B cell (primary cell): ENCODE data around the gene CCNE1. TPM values are rescaled to one million over a fixed set of nuclear protein-coding genes. Genes with fewer than 3 reads are reported as not detected.

ENCODE experiments used
- ATAC-seq: fragments of 200-7000 bp; cut with Tn5 transposase; one replicate; pipeline ENCODE4 v1.10.0; 2021; ENCODE audit warnings: low read depth, mild to moderate bottlenecking, moderate number of reproducible peaks, moderate library complexity
- CTCF ChIA-PET: fragments of 350-600 bp; sonication (Branson Sonifier 250); formaldehyde crosslinking; loops from one replicate; lab custom pipeline; 2021; ENCODE audit warnings: antibody characterized with exemption, inconsistent platforms; lab: Charles Lee
- POLR2A ChIA-PET: fragments of 350-600 bp; sonication (Branson Sonifier 250); formaldehyde crosslinking; loops from one replicate; lab custom pipeline; 2021; ENCODE audit warnings: antibody characterized with exemption; lab: Charles Lee
- DNase-seq: peaks from one replicate; pipeline ENCODE4 v3.0.0; 2013
- H2AFZ ChIP-seq: 2 replicates; pipeline ENCODE4 v1.6.1; 2012; ENCODE audit warnings: mild to moderate bottlenecking, low read depth, low read length; ENCODE audit not compliant: insufficient read depth, poor library complexity, severe bottlenecking
- H3K27ac ChIP-seq, 2 donors: 1 replicate in 1 of 2; 2 replicates in 1 of 2; pipeline ENCODE4 v1.5.1; 2012 to 2013; ENCODE audit warnings: low read length in 2 of 2, mild to moderate bottlenecking in 2 of 2, moderate library complexity in 1 of 2
- H3K27me3 ChIP-seq, 4 experiments: fragments of 200-600 bp in 1 of 4; sonication (generic) in 1 of 4; replicated peaks in 1 of 4; 1 replicate in 2 of 4; 2 replicates in 2 of 4; pipeline versions ENCODE4 v1.6.1 to v1.7.0; 2013 to 2016; ENCODE audit warnings: low read length in 3 of 4, mild to moderate bottlenecking in 2 of 4, mixed read lengths in 1 of 4, moderate library complexity in 1 of 4; ENCODE audit not compliant: insufficient read depth in 4 of 4, control insufficient read depth in 3 of 4; ENCODE audit errors: control extremely low read depth in 1 of 4
- H3K36me3 ChIP-seq, 2 experiments: replicated peaks in 1 of 2; 1 replicate in 1 of 2; 2 replicates in 1 of 2; pipeline versions ENCODE4 v1.6.1 to v1.7.1; 2013; ENCODE audit warnings: low read length in 1 of 2; ENCODE audit not compliant: insufficient read depth in 2 of 2, control insufficient read depth in 1 of 2; ENCODE audit errors: control extremely low read depth in 1 of 2, extremely low read depth in 1 of 2
- H3K4me1 ChIP-seq, 2 donors: fragments of 200-600 bp in 1 of 2; sonication (generic) in 1 of 2; 1 replicate in 1 of 2; 2 replicates in 1 of 2; pipeline versions ENCODE4 v1.5.1 to v1.6.1; 2013 to 2017; ENCODE audit warnings: low read length in 2 of 2; ENCODE audit not compliant: control insufficient read depth in 2 of 2, insufficient read depth in 2 of 2
- H3K4me2 ChIP-seq: replicated peaks from 2 replicates; pipeline ENCODE3; 2012; ENCODE audit warnings: mild to moderate bottlenecking, low read depth, low read length; ENCODE audit not compliant: poor library complexity, severe bottlenecking
- H3K4me3 ChIP-seq, 5 experiments: fragments of 200-600 bp in 1 of 5; sonication (generic) in 1 of 5; 1 replicate in 3 of 5; 2 replicates in 2 of 5; pipeline versions ENCODE4 v1.5.1 to v1.7.0; 2011 to 2016; ENCODE audit warnings: low read length in 4 of 5, mild to moderate bottlenecking in 4 of 5, low read depth in 2 of 5, control low read depth in 1 of 5, moderate library complexity in 1 of 5; ENCODE audit not compliant: insufficient read depth in 1 of 5; ENCODE audit errors: control extremely low read depth in 1 of 5, extremely low read depth in 1 of 5
- H3K79me2 ChIP-seq: fragments of 200-600 bp; sonication (generic); one replicate; pipeline ENCODE4 v1.6.0; 2016; ENCODE audit warnings: low read length; ENCODE audit not compliant: control insufficient read depth, insufficient read depth
- H3K9ac ChIP-seq: fragments of 200-600 bp; sonication (generic); 2 replicates; pipeline ENCODE4 v1.6.1; 2017; ENCODE audit warnings: mild to moderate bottlenecking, low read length, moderate library complexity
- H3K9me3 ChIP-seq, 3 donors: one replicate each; pipeline versions ENCODE4 v1.6.1 to v1.7.1; 2013; ENCODE audit warnings: low read length in 2 of 3; ENCODE audit not compliant: control insufficient read depth in 2 of 3, insufficient read depth in 1 of 3; ENCODE audit errors: control extremely low read depth in 1 of 3
- H4K20me1 ChIP-seq: 2 replicates; pipeline ENCODE4 v1.6.0; 2012; ENCODE audit warnings: mild to moderate bottlenecking, low read length; ENCODE audit not compliant: insufficient read depth, control insufficient read depth, poor library complexity, severe bottlenecking
- H3K27ac Mint-ChIP-seq: one replicate; pipeline ENCODE4 v1.8.0; 2021; ENCODE audit warnings: mixed read lengths
- H3K27me3 Mint-ChIP-seq: one replicate; pipeline ENCODE4 v1.8.0; 2021; ENCODE audit warnings: mixed read lengths
- H3K4me1 Mint-ChIP-seq: one replicate; pipeline ENCODE4 v1.8.0; 2021; ENCODE audit warnings: mixed read lengths
- H3K4me3 Mint-ChIP-seq: one replicate; pipeline ENCODE4 v1.8.0; 2021; ENCODE audit warnings: mixed read lengths
- H3K9me3 Mint-ChIP-seq: one replicate; pipeline ENCODE4 v1.8.0; 2022; ENCODE audit warnings: mixed read lengths; ENCODE audit not compliant: insufficient read depth
- CTCF ChIP-seq: fragments of 200-600 bp; IDR thresholded peaks from one replicate; pipeline ENCODE4 v1.8.0; 2022; ENCODE audit warnings: antibody characterized with exemption, mild to moderate bottlenecking
- EZH2 ChIP-seq: IDR thresholded peaks from 2 replicates; pipeline ENCODE4 v1.6.1; 2012; ENCODE audit warnings: borderline replicate concordance, low read depth, mild to moderate bottlenecking, moderate library complexity, low read length; ENCODE audit not compliant: insufficient read depth, poor library complexity, severe bottlenecking
- WGBS: methylation state at CpG from one replicate; pipeline ENCODE4 v1.1.5; 2013; ENCODE audit warnings: missing lambda C conversion rate; ENCODE audit not compliant: insufficient coverage; 5-methylcytosine and 5-hydroxymethylcytosine counted together
- intact Hi-C: fragments of 100-400 bp; cut with micrococcal nuclease; formaldehyde crosslinking; loops from one replicate; pipeline ENCODE4 v1.10.0; 2022
- polyA plus RNA-seq: library from polyadenylated mRNA; depleted of rRNA; stranded (reverse); fragments of >200 nt; gene quantifications from 2 replicates; pipeline ENCODE4 v1.2.3, GENCODE V29; 2012
- total RNA-seq, 2 donors: library from RNA; stranded (reverse); fragments of 120-200 nt in 1 of 2; gene quantifications; 1 replicate in 1 of 2; 2 replicates in 1 of 2; pipeline versions ENCODE4 v1.2.3 to v1.2.4, GENCODE V29; 2013 to 2022

The CCNE1 gene
- total and polyA plus RNA-seq, 2 donors (not counting 1 experiment from before 2014, with no cell fraction given) = 2.5 to 2.8 TPM

DNA sequence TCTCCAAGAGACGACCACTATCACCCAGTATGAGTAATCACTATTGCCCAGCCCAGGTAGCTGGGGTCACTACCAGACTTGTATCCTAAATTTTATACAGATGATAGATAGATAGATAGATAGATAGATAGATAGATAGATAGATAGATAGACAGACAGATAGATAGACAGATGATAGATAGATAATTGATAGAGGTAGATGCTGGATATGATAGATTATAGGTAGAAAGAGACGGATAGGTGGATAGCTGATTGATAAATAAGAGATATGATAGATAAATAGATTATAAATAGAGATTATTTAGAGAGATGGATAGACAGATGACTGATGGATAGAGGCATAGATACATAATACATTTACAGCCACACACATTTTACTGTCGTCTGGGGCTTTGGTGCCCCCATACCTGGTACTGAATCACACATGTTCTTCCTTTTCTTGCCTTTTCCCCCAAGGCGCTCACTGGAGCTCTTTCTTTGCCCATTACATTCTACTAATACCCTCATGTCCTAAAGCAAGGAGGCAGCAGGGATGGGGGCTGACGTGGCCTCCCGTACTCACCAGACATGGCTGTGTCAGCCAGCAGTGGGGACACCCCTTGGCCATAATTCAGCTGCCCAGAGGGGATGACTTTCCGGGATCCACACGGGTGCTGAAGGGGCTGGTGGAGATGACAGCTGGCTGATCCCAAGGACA, 44.6 kb upstream of the CCNE1 start:
- Mint-ChIP-seq H3K4me1 (no peaks in the 10 kb centered on the region), H3K4me3 (no peak overlapping the region), H3K27ac (no peak overlapping the region), H3K9me3 (no peaks in the 10 kb centered on the region), H3K27me3 (peaks cover 17% of the 10 kb centered on the region)
- Histone ChIP-seq H3K9ac (no peak overlapping the region), H3K79me2 (no peaks in the 10 kb centered on the region), H2AFZ (no peak overlapping the region), H3K36me3 (no peaks in the 10 kb centered on the region), H3K9me3 (peaks cover 0 to 5% (median 0%) of the 10 kb centered on the region in 3 donors), H4K20me1 (no peaks in the 10 kb centered on the region), H3K4me1 (no peaks in the 10 kb centered on the region), H3K4me3 (no peak overlapping the region), H3K4me2 (no peak overlapping the region), H3K27me3 (no peaks in the 10 kb centered on the region), H3K27ac (no peak overlapping the region)
- intact Hi-C loops = no loop called here
- DNase-seq (no peak), ATAC-seq (no peak)
- ChIA-PET POLR2A (no interaction called here), CTCF (no interaction called here)
- WGBS = 71% methylated on average over 6 of the region's 8 CpGs
- TF ChIP-seq EZH2 (no peak), CTCF (no peak)

DNA sequence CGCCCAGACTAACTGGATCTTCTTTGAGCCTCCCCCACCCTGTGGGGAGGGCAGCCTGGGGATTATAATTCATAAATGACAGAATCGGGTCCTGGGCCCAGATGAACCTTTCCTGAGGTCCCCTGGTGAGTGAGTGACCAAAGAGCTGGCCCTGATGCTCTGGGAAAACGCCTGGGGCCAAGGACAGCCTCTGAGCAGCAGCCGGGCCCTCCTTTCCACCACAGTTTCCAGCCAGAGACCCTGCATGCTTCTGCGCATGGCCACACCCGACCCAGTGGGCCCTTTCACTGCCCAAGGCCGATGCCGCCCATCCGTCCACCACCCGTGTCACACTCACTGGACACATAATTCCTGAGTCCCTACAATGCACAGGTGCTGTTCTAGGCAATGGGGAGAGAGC, 43.6 kb upstream of the CCNE1 start:
- no peaks in the 10 kb centered on the region for H3K4me1 Mint-ChIP-seq
- no peak for ATAC-seq
- TF ChIP-seq EZH2 (no peak), CTCF (no peak)
- H2AFZ ChIP-seq = no peak overlapping the region
- H3K4me3 Mint-ChIP-seq = no peak overlapping the region
- no peak overlapping the region for H3K4me3 ChIP-seq
- no peak overlapping the region for H3K27ac ChIP-seq
- no peaks in the 10 kb centered on the region for H3K36me3 ChIP-seq
- H3K4me2 ChIP-seq = no peak overlapping the region
- peaks cover 0 to 5% (median 0%) of the 10 kb centered on the region in 3 donors for H3K9me3 ChIP-seq
- CTCF ChIA-PET = interaction anchor here (0.7 to 1.8 kb wide), 2 partner anchors 8 to 38 kb away, joined by 3 to 11 read pairs; no protein-coding TSS in a partner anchor
- POLR2A ChIA-PET = no interaction called here
- H3K4me1 ChIP-seq = no peaks in the 10 kb centered on the region
- H3K9me3 Mint-ChIP-seq = no peaks in the 10 kb centered on the region
- H3K9ac ChIP-seq = no peak overlapping the region
- intact Hi-C loops = no loop called here
- peaks cover 17% of the 10 kb centered on the region for H3K27me3 Mint-ChIP-seq
- no peak for DNase-seq
- 87% methylated on average over 9 of the region's 10 CpGs for WGBS
- H4K20me1 ChIP-seq = no peaks in the 10 kb centered on the region
- no peak overlapping the region for H3K27ac Mint-ChIP-seq
- H3K27me3 ChIP-seq = no peaks in the 10 kb centered on the region
- H3K79me2 ChIP-seq = no peaks in the 10 kb centered on the region
